Right lobe of liver (tissue), 4 donors: ENCODE measurements around the gene DRD4.

Experiments used
- POLR2A ChIP-seq: fragments of 450-650 bp; IDR thresholded peaks from one replicate; pipeline ENCODE4 v1.6.1; 2017; ENCODE audit warnings: antibody characterized with exemption, mild to moderate bottlenecking
- TF ChIP-seq, protein P1 (sequence below), 4 donors: fragments of 200-600 bp in 3 of 4; fragments of 450-650 bp in 1 of 4; IDR thresholded peaks; one replicate each; pipeline versions ENCODE4 v1.5.1 to v1.8.0; 2016 to 2022; ENCODE audit warnings: antibody characterized with exemption in 4 of 4, mild to moderate bottlenecking in 2 of 4
- donor health status: DM: no; HTN: no; CAD: no.
- donor health status: DM: no; HTN: no; CAD: no.
- donor health status: DM: no; HTN: yes; CAD: no.

DNA sequence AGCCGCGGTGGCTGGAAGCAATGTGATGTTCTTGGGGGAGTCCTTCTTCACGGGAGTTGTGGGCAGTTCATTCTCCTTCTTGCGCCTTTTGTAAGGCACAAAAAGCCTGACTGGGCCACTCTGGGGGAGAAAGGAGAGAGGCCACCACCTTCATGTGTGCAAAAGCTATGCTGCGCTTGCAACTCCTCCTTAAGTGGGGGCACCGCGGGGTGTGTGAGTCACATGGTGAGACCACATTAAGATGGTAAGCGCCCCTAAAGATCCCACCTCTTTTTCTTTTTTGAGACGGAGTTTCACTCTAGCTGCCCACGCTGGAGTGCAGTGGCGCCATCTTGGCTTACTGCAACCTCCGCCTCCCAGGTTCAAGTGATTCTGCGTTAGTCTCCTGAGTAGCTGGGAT lies 43.9 kb downstream of the DRD4 start:
- TF ChIP-seq POLR2A = no peak
- TF ChIP-seq, protein P1, sequence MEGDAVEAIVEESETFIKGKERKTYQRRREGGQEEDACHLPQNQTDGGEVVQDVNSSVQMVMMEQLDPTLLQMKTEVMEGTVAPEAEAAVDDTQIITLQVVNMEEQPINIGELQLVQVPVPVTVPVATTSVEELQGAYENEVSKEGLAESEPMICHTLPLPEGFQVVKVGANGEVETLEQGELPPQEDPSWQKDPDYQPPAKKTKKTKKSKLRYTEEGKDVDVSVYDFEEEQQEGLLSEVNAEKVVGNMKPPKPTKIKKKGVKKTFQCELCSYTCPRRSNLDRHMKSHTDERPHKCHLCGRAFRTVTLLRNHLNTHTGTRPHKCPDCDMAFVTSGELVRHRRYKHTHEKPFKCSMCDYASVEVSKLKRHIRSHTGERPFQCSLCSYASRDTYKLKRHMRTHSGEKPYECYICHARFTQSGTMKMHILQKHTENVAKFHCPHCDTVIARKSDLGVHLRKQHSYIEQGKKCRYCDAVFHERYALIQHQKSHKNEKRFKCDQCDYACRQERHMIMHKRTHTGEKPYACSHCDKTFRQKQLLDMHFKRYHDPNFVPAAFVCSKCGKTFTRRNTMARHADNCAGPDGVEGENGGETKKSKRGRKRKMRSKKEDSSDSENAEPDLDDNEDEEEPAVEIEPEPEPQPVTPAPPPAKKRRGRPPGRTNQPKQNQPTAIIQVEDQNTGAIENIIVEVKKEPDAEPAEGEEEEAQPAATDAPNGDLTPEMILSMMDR (IDR thresholded peaks at IDR 0.05) = no peak
